Measurements from ENCODE around the gene PTAFR. TPM values are rescaled to one million over a fixed set of nuclear protein-coding genes. Genes with fewer than 3 reads are reported as not detected.

The PTAFR gene
- total RNA-seq, 1 experiment from 2014 or later = 0.09 TPM

DNA sequence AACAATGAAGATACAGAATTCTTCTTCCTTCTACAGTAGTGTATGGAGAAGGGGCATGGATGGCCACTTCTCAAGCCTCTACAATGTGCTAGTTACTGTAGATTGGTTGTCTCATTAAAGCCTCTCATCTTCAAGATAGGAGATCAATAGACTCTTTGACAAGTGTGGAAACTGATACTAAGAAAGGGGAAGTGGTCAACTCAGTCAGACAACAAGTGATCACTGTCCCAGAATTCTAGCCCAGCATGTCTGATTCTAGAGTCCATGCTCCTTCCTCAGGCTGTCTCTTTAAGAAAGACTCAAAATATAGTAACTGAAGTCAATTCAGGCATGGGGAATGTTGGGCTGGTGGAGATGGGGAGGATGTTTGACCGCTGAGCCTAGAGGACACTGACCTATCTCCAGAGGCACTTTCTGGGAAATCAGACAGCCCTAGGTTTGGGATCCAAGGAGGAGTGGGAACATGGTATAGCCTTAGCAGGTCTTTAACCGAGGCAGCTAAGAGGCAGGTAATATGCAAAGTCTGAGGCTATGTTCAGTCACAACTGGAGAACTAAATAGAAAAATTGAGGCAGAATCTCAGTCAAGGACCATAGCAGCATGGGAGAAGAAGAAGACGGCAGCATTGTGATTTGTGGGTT is 48.8 kb downstream of the PTAFR start:
- ChIA-PET CTCF (no interaction called here), POLR2A (ENCODE audit: low non-redundant PET) (no interaction called here)
- BruUV-seq (replicated peaks) = no TSS peak
- Histone ChIP-seq H3K4me1 (ENCODE audit: insufficient read depth, low read length, poor library complexity, severe bottlenecking) (no peaks in the 10 kb centered on the region), H3K36me3 (ENCODE audit: insufficient read depth, low read length, poor library complexity, severe bottlenecking) (no peaks in the 10 kb centered on the region), H3K27me3 (replicated peaks; ENCODE audit: insufficient read depth, low read depth, low read length, poor library complexity) (peaks cover 15% of the 10 kb centered on the region), H3K4me3 (ENCODE audit: low read depth, low read length, poor library complexity, severe bottlenecking) (no peak overlapping the region), H3K9me3 (ENCODE audit: low read depth, low read length, poor library complexity, severe bottlenecking) (no peaks in the 10 kb centered on the region), H3K27ac (ENCODE audit: low read depth, low read length, poor library complexity, severe bottlenecking) (no peak overlapping the region)
- intact Hi-C loops (cut with micrococcal nuclease; ENCODE audit: unreplicated experiment) = no loop called here
- DNase-seq (ENCODE audit: low spot score) = no peak
- TF ChIP-seq EZH2 (IDR thresholded peaks at IDR 0.05; ENCODE audit: borderline replicate concordance, low read depth, low read length, poor library complexity, severe bottlenecking) = no peak
- TF ChIP-seq, protein P1, sequence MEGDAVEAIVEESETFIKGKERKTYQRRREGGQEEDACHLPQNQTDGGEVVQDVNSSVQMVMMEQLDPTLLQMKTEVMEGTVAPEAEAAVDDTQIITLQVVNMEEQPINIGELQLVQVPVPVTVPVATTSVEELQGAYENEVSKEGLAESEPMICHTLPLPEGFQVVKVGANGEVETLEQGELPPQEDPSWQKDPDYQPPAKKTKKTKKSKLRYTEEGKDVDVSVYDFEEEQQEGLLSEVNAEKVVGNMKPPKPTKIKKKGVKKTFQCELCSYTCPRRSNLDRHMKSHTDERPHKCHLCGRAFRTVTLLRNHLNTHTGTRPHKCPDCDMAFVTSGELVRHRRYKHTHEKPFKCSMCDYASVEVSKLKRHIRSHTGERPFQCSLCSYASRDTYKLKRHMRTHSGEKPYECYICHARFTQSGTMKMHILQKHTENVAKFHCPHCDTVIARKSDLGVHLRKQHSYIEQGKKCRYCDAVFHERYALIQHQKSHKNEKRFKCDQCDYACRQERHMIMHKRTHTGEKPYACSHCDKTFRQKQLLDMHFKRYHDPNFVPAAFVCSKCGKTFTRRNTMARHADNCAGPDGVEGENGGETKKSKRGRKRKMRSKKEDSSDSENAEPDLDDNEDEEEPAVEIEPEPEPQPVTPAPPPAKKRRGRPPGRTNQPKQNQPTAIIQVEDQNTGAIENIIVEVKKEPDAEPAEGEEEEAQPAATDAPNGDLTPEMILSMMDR (conservative IDR thresholded peaks at IDR 0.05; ENCODE audit: low read depth, low read length) = no peak

DNA sequence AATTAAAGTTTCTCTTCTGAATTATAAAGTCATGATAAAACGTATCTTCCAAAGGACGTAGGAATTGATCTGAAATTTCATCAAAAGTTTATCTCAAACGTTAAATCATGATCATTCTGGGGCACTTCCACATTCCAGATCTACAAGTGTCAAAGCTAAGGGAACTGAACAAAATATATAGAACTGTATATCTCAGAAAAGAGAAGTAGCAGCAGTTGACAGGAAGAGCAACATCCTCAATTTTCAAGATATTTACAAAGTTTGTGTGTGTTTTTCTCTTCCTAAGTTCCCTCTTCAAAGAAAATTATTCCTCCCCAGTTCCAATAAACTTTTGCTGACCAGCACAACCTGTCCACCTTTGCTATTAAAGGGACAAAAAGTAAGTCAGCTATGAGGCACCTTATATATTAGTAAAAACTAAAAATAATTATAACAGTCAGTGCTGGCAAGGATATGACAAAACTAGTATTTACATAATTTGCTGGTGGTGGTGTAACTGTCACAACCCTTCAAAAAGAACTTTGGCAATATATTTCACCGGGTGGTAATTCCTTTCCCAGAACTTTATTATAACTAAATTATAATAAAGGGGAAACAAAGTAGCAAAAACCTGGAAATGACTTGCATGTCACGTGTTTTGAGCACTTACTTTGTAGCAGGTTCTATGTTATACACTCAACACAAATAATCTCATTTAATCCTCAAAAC is 49.6 kb downstream of the PTAFR start:
- H3K27ac ChIP-seq (ENCODE audit: low read depth, low read length, poor library complexity, severe bottlenecking) = no peak overlapping the region
- H3K27me3 ChIP-seq (replicated peaks; ENCODE audit: insufficient read depth, low read depth, low read length, poor library complexity) = peaks cover 15% of the 10 kb centered on the region
- H3K36me3 ChIP-seq (ENCODE audit: insufficient read depth, low read length, poor library complexity, severe bottlenecking) = no peaks in the 10 kb centered on the region
- CTCF ChIA-PET = no interaction called here
- POLR2A ChIA-PET (ENCODE audit: low non-redundant PET) = no interaction called here
- TF ChIP-seq, protein P1 (conservative IDR thresholded peaks at IDR 0.05; ENCODE audit: low read depth, low read length) = no peak
- H3K4me1 ChIP-seq (ENCODE audit: insufficient read depth, low read length, poor library complexity, severe bottlenecking) = no peaks in the 10 kb centered on the region
- DNase-seq (ENCODE audit: low spot score) = no peak
- H3K4me3 ChIP-seq (ENCODE audit: low read depth, low read length, poor library complexity, severe bottlenecking) = no peak overlapping the region
- H3K9me3 ChIP-seq (ENCODE audit: low read depth, low read length, poor library complexity, severe bottlenecking) = no peaks in the 10 kb centered on the region
- no TSS peak for BruUV-seq (replicated peaks)
- intact Hi-C loops (cut with micrococcal nuclease; ENCODE audit: unreplicated experiment) = no loop called here

DNA sequence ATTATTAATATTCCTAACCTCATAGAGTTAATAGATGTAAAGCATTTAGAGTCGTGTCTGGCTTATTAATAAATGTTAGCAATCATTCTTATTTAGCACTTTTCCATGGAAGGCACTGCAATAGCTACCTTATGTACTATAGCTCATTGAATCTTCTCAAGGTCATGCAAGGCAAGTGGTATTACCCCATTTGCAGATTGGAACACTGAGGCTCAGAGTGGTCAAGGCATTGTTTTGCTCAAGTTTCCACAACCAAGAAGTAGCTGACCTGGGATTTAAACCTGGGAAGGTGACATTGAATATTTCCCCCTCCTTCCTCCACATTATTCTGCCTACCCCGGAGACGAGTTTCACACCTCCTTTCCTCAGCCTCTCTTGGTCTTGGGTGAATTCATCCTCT is 50.3 kb downstream of the PTAFR start:
- no peaks in the 10 kb centered on the region for H3K36me3 ChIP-seq (ENCODE audit: insufficient read depth, low read length, poor library complexity, severe bottlenecking)
- TF ChIP-seq EZH2 (IDR thresholded peaks at IDR 0.05; ENCODE audit: borderline replicate concordance, low read depth, low read length, poor library complexity, severe bottlenecking) = no peak
- TF ChIP-seq, protein P1 (conservative IDR thresholded peaks at IDR 0.05; ENCODE audit: low read depth, low read length) = no peak
- peaks cover 15% of the 10 kb centered on the region for H3K27me3 ChIP-seq (replicated peaks; ENCODE audit: insufficient read depth, low read depth, low read length, poor library complexity)
- H3K9me3 ChIP-seq (ENCODE audit: low read depth, low read length, poor library complexity, severe bottlenecking) = no peaks in the 10 kb centered on the region
- no peak overlapping the region for H3K27ac ChIP-seq (ENCODE audit: low read depth, low read length, poor library complexity, severe bottlenecking)
- POLR2A ChIA-PET (ENCODE audit: low non-redundant PET) = no interaction called here
- no peaks in the 10 kb centered on the region for H3K4me1 ChIP-seq (ENCODE audit: insufficient read depth, low read length, poor library complexity, severe bottlenecking)
- CTCF ChIA-PET = no interaction called here
- no peak for DNase-seq (ENCODE audit: low spot score)
- intact Hi-C loops (cut with micrococcal nuclease; ENCODE audit: unreplicated experiment) = no loop called here
- H3K4me3 ChIP-seq (ENCODE audit: low read depth, low read length, poor library complexity, severe bottlenecking) = no peak overlapping the region
- no TSS peak for BruUV-seq (replicated peaks)
